Measurements from ENCODE around the gene ZNF587.
"Not testable (repeated sequence)": the region's sequence is repeated elsewhere in the genome, so short reads cannot be mapped to it uniquely, and the experiment has no call there.

Gene ZNF587

DNA sequence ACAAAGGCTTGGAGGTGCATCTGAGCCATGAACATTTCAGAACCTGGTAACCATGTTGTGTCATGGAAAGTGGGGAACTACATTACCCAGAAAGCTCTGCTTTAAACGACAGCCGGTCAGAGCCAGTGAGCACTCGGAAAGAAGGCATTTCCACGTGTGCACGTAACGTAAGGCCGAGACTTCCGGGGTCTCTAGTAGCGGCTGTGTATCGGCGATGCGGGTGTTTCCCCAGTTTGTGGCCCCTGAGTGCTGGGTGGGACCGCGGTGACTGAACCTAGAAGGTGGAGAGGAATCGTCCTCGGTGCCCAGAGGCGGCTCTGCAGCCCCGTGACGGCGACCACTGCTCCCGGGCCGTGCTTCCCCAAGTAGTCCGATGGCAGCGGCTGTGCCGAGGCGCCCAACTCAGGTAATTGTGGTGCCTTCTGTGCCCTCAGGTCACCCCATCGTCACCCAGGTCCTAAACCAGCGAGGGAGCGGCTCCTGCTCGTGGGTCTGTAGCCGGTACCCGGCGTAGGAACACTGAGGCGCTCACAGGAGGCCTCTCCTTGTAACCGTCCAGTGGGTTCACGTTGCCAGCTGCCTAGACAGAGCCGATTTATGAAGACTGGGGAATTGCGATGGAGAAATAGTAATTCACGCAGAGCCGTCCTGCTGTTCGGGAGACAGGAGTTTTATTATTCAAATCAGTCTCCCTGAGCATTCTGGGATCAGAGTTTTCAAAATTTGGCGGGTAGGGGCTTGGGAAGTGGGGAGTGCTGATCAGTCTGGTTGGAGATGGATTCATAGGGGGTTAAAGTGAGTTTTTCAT is at the start of gene ZNF587:
Gene ZNF587, plus strand, starts transcription at position 194 of the 808 bp plus-strand sequence. Its CDS starts 180 bp downstream, at position 374.
- in situ Hi-C loops (cut with MboI; ENCODE audit: low sequenced_read_pairs): not testable (repeated sequence)

DNA sequence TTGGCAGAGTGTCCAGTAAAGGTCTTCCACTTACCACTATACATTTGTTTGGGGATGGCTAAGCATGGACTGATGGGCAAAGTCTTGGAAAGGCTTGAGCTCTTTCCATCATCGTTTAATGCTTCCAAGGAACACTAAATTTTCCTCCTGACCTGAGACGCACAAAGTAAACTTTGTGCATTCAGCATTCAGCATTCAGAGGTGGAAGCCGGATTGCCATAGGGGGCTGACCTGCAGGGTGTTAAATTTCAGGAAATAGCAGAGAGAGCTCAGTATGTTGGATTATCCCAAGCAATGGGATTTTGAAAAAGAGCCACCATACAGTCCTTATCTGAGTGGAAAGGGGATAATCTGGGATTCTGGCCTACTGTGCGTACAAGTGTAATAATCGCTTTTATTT is 49.0 kb upstream of the ZNF587 start:
- in situ Hi-C loops (cut with MboI; ENCODE audit: low sequenced_read_pairs): no loop called here

DNA sequence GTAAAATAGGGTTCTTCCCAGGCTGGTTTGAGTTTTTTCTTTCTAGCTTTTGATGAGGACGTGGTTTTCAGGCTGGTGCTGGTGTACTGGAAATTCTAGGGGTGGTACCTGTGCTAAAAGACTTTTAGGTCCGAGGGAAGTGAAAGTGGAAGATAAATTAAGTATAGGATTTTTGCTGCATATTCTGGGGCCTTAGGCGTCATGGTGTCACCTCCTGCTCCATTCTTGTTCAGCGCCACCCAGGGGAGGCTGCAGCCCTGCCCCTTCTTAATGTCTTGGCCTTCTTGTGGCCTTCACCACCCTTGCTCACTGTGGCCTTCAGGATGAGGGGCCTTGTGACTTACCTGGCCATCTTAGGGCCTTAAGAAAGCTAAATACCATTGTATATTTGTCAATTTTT is 47.4 kb upstream of the ZNF587 start:
- in situ Hi-C loops (cut with MboI; ENCODE audit: low sequenced_read_pairs): no loop called here

DNA sequence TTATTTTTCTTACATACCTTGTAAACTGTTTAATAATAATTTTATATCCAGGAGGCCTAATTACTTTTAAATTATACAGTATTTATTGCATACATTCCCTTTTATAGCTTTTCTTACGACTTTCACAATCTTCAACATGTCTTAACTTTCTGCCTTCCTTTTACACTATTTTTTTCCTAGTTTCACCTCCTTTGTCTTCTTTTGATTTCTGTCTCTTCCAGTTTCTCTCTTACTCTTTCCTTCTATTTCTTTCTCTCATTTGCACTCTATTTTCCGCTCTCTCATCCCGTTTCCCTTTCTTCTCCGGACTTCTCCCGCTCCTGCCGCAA is 46.4 kb upstream of the ZNF587 start:
- in situ Hi-C loops (cut with MboI; ENCODE audit: low sequenced_read_pairs): no loop called here

DNA sequence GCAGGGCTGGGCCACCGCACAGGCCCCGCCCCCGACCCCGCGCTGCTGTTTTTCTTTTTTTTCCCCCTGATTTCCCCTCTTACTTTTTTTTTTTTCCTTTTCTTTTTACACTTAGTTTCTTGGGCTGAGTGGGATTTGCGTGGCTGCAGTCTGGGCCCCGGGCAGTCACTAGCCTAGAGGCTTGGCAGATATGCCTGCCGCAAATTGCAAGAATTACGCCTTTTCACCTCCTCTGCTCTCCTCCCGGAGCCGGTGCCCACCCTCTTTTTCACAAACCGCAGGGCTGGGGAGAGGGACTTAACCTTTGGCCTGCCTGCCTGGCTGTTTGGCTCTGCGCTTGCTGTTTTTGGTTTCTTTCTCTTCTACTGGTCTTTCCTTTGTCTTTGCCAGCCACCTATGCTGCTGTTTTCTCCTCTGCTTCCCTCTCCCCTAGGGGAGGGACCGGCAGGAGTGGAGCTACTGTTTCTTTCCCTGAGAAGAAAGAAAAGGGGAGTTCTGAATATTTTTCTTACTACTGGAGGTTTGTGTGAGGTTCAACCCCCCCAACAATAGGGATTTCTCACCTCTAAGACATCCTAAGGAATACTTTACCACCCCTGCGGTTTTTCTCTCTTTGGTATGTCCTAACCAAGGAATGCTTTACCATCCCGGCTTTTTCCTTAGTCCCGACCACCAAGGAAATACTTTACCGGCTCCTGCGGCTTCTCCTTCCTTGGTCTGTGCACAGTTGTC is 45.9 kb upstream of the ZNF587 start:
- in situ Hi-C loops (cut with MboI; ENCODE audit: low sequenced_read_pairs): no loop called here

DNA sequence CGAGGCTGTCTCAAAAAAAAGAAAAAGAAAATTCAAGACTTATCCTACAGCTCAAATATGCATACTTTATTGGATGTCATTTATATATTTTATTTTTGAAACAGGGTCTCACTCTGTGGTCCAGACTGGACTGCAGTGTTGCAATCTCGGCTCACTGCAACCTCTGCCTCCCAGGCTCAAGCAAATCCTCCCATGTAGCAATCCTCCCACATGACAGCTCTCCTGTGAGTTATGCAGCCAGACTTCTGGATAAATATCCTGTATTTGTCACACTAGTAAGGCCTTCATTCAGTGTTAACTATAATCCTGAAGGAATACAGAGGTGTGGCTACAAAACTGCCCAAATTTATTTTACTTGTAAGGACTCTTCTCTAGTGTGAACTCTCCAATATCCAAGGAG is 42.1 kb upstream of the ZNF587 start:
- in situ Hi-C loops (cut with MboI; ENCODE audit: low sequenced_read_pairs): no loop called here

DNA sequence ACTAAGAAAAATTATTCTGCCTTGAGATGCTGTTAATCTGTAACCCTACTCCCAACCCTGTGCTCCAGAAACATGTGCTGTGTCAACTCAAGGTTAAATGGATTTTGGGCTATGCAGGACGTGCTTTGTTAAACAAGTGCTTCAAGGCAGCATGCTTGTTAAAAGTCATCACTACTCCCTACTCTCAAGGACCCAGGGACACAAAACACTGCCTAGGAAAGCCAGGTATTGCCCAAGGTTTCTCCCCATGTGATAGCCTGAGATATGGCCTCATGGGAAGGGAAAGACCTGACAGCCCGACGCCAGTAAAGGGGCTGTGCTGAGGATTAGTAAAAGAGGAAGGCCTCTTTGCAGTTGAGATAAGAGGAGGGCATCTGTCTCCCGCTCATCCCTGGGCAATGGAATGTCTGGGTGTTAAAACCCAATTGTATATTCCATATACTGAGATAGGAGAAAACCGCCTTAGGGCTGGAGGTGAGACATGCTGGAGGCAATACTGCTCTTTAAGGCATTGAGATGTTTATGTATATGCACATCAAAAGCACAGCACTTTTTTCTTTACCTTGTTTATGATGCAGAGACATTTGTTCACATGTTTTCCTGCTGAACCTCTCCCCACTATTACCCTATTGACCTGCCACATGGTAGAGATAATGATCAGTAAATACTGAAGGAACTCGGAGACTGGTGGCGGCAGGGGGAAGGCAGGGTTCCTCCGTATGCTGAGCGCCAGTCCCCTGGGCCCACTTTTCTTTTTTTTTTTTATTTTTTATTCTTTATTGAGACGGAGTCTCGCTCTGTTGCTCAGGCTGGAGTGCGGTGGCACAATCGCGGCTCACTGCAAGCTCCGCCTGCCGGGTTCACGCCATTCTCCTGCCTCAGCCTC is 39.0 kb upstream of the ZNF587 start:
- in situ Hi-C loops (cut with MboI; ENCODE audit: low sequenced_read_pairs): not testable (repeated sequence)

DNA sequence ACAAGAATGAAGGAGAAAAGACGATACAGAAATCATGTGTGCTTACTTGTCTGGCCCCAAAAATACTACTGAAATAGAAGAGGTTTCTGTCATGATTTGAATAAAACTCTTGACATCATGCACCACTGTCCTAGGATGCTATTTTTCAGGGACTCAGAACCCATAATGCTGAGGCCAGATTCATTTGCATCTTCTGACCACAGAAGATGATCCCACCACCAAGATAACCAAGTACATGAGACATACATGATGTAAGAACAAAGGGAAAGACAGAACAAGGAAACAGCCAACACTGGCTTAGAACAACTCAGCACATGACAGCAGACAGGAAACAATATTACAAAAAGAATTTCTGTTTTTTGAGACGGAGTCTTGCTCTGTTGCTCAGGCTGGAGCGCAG is 37.4 kb upstream of the ZNF587 start:
- in situ Hi-C loops (cut with MboI; ENCODE audit: low sequenced_read_pairs): no loop called here

DNA sequence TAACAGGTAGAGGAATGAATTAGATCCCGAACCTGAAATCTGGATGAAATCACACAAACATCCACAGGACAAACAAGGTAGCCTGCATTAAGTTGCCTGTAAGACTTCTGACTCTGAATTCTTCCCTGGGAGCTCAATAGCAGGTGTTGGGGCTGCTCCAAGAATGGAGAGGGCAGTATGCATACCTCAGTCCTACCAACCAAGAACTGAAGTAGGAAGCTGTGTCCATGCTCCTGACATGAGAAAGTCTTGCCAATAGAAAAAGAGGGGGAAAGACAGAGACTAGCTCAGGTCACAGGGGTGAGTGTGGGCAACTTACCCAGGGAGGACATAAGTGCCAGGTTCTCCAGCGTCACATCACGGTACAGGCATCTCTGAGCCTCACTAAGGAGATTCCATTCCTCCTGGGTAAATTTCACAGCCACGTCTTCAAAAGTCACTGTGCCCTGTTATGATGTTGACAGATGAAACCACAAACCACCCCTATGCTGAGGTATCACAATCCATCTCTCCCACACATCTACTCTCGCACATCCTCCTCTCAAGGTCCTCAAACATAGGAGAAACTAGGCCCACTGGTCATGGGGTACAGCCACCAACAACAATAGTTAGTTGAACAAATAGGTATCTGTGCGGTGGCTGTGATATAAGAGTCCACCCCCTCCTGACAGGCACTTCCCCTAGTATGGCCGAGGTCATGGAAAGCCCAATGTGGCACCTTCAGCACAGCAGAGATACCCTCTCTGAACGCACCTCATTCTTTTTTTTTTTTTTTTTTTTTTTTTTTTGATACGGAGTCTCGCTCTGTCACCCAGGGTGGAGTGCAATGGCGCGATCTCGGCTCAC is 36.5 kb upstream of the ZNF587 start:
- in situ Hi-C loops (cut with MboI; ENCODE audit: low sequenced_read_pairs): not testable (repeated sequence)

DNA sequence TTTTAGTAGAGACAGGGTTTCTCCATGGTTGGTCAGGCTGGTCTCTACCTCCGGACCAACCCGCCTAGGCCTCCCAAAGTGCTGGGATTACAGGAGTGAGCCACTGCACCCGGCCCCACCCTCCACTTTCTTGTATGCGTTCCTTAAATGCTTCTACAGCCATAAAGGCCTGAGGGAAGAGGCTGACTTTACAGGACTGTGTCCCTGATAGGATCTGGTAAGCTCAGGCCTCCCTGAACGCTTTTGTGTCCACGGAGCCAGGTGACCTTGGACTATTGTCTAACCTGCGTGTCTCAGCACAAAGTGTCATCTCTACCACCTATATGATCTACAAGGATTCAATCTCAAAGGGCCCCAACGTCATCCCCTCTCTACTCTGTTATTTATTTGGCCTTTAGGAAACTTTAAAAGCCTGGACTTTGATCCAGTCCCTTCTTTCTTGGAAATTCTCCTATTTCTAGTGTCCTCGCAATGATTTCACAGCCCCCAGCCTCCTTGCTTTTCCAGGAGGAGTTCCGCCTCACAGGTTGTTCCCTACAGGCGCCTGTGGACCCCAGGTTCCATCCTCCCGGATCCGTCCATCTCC is 35.6 kb upstream of the ZNF587 start:
- in situ Hi-C loops (cut with MboI; ENCODE audit: low sequenced_read_pairs): no loop called here

DNA sequence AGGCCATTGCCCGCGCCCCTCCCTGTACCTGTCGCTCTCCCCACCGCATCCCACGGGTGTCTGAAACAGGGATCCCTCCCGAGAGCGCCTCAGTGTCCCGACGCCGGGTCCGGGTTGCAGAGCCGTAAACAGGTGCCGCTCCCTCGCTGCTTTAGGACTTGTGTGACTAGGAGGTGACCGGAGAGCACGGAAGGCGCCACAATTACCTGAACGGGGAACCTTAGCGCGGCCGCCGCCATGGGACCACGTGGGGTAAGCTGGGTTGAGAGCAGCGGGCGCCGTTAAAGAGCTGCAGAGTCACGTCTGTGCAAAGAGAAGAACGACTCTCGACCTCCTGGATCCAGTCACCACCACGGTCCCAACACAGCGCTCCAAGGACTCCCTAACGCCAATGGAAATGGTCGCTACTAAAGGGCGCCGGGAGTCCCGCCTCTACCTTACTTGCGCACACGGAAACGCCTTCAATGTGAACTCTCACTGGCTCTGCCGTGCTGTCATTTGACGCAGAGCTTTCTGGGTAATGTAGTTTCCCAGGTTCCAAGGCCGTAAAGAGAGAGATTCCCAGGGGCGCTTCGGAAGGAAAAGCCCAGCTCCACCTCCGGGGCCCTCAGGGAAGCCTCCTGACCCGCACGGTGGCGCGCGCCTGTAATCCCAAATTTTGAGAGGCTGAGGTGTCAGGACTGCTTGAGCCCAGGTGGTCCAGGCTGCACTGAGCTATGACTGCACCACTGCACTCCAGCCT is 35.0 kb upstream of the ZNF587 start, which contains the start of gene ZNF552:
Gene ZNF552, minus strand, starts transcription at position 409 of the 742 bp plus-strand sequence. Its CDS starts 170 bp downstream, at position 239.
- in situ Hi-C loops (cut with MboI; ENCODE audit: low sequenced_read_pairs): no loop called here

DNA sequence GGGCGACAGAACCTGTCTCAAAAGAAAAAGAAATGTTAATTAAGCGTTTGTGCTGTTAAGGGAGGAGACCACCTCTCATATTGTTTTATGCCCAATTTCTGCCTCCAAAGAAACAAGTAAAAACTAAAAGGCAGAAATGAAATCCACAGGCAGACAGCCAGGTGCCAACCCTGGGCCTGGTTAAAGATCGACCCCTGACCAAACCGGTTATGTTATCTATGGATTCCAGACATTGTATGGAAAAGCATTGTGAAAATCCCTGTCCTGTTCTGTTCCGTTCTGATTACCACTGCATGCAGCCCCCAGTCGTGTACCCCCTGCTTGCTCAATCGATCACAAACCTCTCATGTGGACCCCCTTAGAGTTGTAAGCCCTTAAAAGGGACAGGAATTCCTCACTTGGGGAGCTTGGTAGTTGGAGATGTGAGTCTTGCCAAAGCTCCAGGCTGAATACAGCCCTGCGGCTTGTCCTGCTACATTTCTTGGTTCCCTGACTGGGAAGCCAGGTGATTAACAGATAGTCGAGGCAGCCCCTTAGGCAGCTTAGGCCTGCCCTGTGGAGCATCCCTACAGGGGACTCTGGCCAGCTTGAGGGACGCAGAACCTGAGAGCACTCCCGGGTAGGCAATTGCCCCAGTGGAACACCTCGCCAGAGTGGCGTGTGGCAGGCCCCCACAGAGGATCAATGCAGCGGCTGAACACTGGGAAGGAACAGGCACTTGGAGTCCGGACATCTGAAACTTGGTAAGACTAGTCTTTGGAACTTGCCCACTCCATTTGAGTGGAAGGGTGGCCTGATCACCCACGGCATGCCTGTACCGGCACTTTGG is 34.2 kb upstream of the ZNF587 start:
- in situ Hi-C loops (cut with MboI; ENCODE audit: low sequenced_read_pairs): no loop called here

DNA sequence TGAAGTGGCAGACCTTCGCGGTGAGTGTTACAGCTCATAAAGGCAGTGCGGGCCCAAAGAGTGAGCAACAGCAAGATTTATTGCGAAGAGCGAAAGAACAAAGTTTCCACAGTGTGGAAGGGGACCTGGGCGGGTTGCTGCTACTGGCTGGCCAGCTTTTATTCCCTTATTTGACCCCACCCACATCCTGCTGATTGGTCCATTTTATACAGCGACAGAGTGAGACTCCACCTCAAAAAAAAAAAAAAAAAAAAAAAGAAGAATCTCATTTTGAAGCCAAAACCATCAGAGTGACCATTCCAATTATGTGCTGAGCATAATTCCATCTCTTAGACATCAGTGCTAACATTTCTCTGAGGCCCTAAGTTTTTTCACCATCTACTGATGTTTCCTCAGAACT is 33.0 kb upstream of the ZNF587 start:
- in situ Hi-C loops (cut with MboI; ENCODE audit: low sequenced_read_pairs): no loop called here

DNA sequence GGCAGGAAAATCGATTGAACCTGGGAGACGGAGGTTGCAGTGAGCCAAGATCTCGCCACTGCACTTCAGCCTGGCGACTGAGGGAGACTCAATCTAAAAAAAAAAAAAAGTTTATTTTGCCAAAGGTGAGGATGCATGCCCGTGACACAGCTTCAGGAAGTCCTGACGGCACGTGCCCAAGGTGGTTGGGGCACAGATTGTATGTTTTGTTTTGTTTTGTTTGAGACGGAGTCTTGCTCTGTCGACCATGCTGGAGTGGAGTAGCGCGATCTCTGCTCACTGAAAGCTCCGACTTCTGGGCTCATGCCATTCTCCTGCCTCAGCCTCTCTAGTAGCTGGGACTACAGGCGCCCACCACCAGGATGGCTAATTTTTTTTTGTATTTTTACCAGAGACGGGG is 31.7 kb upstream of the ZNF587 start:
- in situ Hi-C loops (cut with MboI; ENCODE audit: low sequenced_read_pairs): no loop called here

DNA sequence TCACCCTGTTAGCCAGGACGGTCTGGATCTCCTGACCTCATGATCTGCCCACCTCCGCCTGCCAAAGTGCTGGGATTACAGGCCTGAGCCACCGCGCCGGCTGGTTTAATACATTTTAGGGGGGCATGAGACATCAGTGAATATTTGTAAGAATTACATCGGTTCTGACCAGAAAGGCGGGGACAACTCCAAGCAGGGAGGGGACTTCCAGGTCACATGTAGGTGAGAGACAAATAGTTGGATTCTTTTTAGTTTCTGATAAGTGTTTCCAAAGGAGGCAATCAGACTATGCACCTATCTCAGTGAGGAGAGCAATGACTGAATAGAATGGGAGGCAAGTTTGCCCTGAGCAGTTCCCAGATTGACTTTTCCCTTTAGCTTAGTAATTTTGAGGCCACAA is 31.3 kb upstream of the ZNF587 start:
- in situ Hi-C loops (cut with MboI; ENCODE audit: low sequenced_read_pairs): no loop called here

DNA sequence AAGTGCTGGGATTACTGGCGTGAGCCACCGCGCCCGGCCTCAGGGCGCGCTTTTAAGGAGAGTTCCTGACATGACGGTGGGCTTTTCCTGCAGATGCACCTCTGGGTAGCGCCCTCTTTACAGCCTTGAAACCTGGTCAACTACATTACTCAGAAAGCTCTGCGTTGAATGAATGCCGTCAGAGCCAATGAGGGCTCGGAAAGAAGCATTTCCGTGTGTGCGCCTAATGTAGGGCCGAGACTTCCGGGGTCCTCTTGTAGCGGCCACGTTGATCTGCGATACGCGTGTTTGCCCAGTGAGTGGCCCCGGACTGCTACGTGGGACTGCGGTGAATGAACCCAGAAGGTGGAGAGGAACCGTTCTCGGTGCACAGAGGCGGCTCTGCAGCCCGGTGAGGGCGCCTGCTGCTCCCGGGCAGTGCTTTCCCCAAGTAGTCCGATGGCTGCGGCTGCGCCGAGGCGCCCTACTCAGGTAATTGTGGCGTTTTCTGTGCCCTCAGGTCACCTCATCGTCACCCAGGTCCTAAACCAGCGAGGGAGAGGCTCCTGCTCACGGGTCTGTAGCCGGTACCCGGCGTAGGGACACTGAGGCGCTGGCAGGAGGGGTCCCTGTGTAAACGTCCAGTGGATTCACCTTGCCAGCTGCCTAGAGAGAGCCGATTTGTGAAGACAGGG is 30.0 kb upstream of the ZNF587 start:
- in situ Hi-C loops (cut with MboI; ENCODE audit: low sequenced_read_pairs): no loop called here

DNA sequence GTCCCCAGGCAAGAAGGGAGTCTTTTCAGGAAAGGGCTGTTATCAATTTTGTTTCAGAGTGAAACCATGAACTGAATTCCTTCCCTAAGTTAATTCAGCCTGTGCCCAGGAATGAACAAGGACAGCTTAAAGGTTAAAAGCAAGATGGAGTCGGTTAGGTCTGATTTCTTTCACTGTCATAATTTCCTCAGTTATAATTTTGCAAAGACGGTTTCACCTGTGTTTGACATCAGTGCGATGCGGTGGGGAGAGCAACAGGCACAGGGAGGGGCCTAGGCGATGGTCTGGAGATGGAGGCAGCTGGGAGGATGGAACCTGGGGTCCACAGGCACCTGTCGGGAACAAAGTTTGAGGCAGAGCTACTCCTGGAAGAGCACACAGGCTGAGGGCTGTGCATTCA is 29.1 kb upstream of the ZNF587 start:
- in situ Hi-C loops (cut with MboI; ENCODE audit: low sequenced_read_pairs): no loop called here

DNA sequence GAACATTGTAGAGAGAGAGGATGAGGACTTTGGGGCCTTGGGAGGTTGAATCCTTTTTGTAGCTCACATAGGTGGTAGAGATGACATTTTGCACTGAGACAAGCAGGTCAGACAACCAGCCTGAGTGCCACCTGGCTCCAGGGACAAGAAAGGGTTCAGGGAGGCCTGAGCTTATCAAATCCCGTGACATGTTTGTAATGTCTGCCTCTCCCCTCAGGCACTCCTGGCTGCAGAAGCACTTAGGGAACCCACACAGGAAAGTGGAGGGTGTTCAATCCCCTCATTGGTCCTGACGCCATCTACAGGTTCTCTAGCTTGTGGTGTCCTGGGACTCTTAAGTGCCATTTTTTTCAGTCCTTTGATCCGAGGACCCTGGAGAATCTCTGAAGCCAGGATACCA is 28.6 kb upstream of the ZNF587 start:
- in situ Hi-C loops (cut with MboI; ENCODE audit: low sequenced_read_pairs): not testable (repeated sequence)

Measured in HL-60/S4 treated with retinoic acid at 250 ng/mL for 4 days and 3 days (cell line).